Measurements from ENCODE around the gene GABPA.
A peak's percentile ranks its signal among the peaks of the same experiment; 100 is the strongest.
"Not testable (repeated sequence)": the region's sequence is repeated elsewhere in the genome, so short reads cannot be mapped to it uniquely, and the experiment has no call there.

GABPA gene

GRCh38 chr21:25742900-25743299 is 8.1 kb downstream of the GABPA start:
- no peak for DNase-seq

- DNase-seq, result no peak
These were observed 10.1 kb downstream of the GABPA start for GRCh38 chr21:25744854-25745253.

GRCh38 chr21:25750085-25750484 is 15.3 kb downstream of the GABPA start:
- DNase-seq, result no peak

GRCh38 chr21:25752416-25752815 is 17.6 kb downstream of the GABPA start:
- no peak for DNase-seq

GRCh38 chr21:25756190-25756932 is 21.6 kb downstream of the GABPA start:
- no peak for DNase-seq

GRCh38 chr21:25757531-25757930 is 22.8 kb downstream of the GABPA start:
- DNase-seq, result no peak

- no peak for DNase-seq
These were observed 24.8 kb downstream of the GABPA start for GRCh38 chr21:25759573-25759972.

- DNase-seq, result no peak
These were observed 25.3 kb downstream of the GABPA start for GRCh38 chr21:25760061-25760460.

GRCh38 chr21:25760677-25761076 is 25.9 kb downstream of the GABPA start:
- no peak for DNase-seq

GRCh38 chr21:25764065-25764464 is 29.3 kb downstream of the GABPA start:
- no peak for DNase-seq

GRCh38 chr21:25767921-25768320 is 33.1 kb downstream of the GABPA start:
- DNase-seq, result no peak

- no peak for DNase-seq
These were observed 37.9 kb downstream of the GABPA start for GRCh38 chr21:25772686-25773085.

GRCh38 chr21:25776440-25776839 is 41.7 kb downstream of the GABPA start:
- DNase-seq, result no peak

- not testable (repeated sequence) for DNase-seq
These were observed 43.5 kb downstream of the GABPA start for GRCh38 chr21:25778126-25778875.

GRCh38 chr21:25788677-25789076 is 53.9 kb downstream of the GABPA start:
- no peak for DNase-seq

GRCh38 chr21:25790122-25790877 is 55.5 kb downstream of the GABPA start:
- no peak for DNase-seq

- DNase-seq, result no peak
These were observed 56.1 kb downstream of the GABPA start for GRCh38 chr21:25790878-25791204.

- DNase-seq, result no peak
These were observed 56.5 kb downstream of the GABPA start for GRCh38 chr21:25791319-25791718.

- DNase-seq, result peak; percentile 52 to 74 (median 65)
These were observed 66.6 kb downstream of the GABPA start for GRCh38 chr21:25801217-25802014.

- no peak for DNase-seq
These were observed 71.3 kb downstream of the GABPA start for GRCh38 chr21:25806060-25806459.

- DNase-seq, result no peak
These were observed 72.4 kb downstream of the GABPA start for GRCh38 chr21:25807191-25807590.

- no peak for DNase-seq
These were observed 74.2 kb downstream of the GABPA start for GRCh38 chr21:25809013-25809412.

- no peak for DNase-seq
These were observed 76.4 kb downstream of the GABPA start for GRCh38 chr21:25811186-25811585.
